GM18861 (cell line): Measurements from ENCODE around the gene AK3.
A peak's percentile ranks its signal among the peaks of the same experiment; 100 is the strongest.

Source experiments
- ATAC-seq: cut with Tn5 transposase; IDR thresholded peaks from one replicate; pipeline ENCODE4 v1.9.1; 2021; ENCODE audit not compliant: unreplicated experiment

Gene AK3

GRCh38 chr9:4709380-4709779 is 31.6 kb downstream of the AK3 start:
- no peak for ATAC-seq

DNA sequence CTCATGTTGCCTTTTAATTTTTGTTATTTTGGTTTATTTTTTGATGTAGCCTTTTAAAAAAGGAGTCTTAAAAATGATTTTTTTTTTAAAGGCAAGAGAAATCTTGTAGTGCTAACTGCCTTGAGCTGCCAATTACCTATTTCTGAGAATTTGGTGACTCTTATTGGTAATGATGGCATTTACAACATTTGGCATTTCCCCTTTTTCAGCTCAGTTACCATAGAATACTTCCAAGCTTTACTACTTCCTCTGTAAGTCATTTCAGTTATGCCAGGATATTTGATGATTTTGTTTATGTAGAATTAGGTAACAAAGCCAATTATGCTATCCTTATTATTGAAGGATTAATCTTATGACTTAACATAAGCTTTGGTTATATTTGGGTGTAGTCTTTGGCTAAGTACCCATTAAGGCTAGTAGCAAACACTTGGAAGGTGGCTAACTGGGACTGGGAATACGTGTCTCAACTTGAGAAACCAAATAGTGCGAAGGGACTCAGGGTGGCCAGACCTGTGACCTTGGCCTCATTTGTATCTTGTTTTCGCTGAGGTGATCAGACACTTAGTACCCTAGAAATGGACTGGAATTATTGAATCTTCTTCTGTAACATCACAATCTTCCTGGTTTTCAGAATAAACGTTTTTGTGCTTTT is 33.9 kb downstream of the AK3 start:
- ATAC-seq: no peak

GRCh38 chr9:4706021-4706420 is 35.0 kb downstream of the AK3 start:
- ATAC-seq: no peak

GRCh38 chr9:4704129-4704528 is 36.9 kb downstream of the AK3 start:
- no peak for ATAC-seq

- ATAC-seq: no peak
Observed at GRCh38 chr9:4701526-4701925, 39.5 kb downstream of the AK3 start.

GRCh38 chr9:4700932-4701331 is 40.1 kb downstream of the AK3 start:
- no peak for ATAC-seq

DNA sequence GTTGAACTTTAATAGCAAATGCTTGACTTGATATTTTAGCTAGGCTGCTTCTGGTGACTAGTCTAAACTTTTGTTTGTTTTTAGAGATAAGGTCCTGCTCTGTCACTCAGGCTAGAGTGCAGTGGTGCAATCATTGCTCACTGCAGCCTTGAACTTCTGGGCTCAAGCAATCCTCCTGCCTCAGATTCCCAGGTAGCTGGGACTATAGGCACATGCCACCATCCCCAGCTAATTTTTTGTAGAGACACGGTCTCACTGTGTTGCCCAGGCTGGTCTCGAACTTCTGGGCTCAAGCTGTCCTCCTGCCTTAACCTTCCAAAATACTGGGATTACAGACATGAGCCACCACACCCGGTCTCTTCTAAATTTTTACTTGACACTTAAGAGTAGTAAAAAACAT is 40.9 kb downstream of the AK3 start:
- no peak for ATAC-seq

GRCh38 chr9:4691795-4692194 is 49.2 kb downstream of the AK3 start:
- ATAC-seq: no peak

DNA sequence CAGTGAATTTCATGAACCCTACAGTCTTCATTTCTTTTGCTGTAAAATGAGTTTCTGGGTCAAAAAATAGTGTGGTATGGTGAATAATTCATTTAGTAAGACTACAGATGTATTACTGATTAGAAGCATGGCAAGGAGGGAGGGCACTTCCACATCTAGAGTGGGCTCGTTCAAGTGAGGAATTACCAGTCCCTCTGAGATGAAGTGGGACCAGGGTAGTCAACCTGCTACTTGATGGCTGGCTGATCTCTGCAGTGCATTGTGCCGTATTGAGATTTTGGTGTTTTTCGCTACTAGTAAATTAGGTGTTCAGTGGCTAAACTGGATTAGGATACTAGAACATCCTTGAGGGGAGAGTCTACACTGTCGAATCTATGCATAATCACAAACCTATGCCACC is 50.9 kb downstream of the AK3 start:
- ATAC-seq: no peak

GRCh38 chr9:4689687-4690104 is 51.3 kb downstream of the AK3 start:
- ATAC-seq: no peak

- ATAC-seq: no peak
Observed at GRCh38 chr9:4689021-4689420, 52.0 kb downstream of the AK3 start.

- ATAC-seq: no peak
Observed at GRCh38 chr9:4686584-4686983, 54.4 kb downstream of the AK3 start.

GRCh38 chr9:4686112-4686511 is 54.9 kb downstream of the AK3 start:
- ATAC-seq: no peak

- ATAC-seq: no peak
Observed at GRCh38 chr9:4684820-4685219, 56.2 kb downstream of the AK3 start.

GRCh38 chr9:4680750-4681149 is 60.3 kb downstream of the AK3 start:
- ATAC-seq: no peak

- ATAC-seq: no peak
Observed at GRCh38 chr9:4680173-4680525, 60.9 kb downstream of the AK3 start.

DNA sequence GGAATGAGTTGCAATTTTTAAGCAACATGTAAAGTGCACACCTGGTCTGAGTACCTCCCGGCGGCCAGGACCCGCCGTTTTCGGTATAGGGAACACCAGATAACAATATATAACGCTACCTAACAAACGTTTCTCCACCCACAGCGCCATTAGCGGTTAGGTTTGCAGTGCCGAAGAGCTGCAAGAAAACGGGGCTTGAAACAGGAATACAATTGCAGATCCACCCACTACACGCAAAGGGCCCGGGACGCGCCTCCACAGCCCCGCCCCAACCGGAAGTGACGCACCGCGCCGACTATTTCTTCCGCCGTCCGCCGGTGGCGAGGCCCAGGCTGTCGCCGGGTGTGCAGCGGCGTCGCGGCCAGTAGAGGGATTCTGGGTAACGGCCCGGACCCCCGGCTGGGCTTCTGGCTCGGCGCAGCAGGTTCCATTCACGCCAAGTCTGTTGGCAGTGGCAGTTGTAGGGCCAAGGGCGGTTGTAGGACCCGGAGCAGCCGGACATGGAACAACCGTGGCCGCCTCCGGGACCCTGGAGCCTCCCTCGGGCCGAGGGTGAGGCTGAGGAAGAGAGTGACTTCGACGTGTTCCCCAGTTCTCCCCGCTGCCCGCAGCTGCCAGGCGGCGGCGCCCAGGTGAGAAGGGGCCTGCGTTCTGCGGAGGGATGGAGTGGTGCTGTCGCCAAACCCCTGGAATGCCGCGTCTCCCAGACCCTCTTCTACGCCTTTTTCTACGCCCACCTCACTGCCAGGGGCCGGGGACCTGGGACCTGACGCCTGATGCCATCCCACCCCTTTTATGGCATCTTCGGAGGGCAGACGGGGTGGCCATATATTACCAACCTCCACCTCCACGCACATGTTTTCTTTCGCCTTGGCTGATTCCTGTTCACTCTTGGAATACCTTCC is 61.5 kb downstream of the AK3 start, which contains the start of gene CDC37L1:
TSS of gene CDC37L1 (plus strand) at position 302 of the 905 bp plus-strand sequence. CDS start at position 501, 199 bp downstream.
- peak; percentile 90 for ATAC-seq

- ATAC-seq: peak; percentile 8
Observed at GRCh38 chr9:4678679-4679267, 62.2 kb downstream of the AK3 start.

- no peak for ATAC-seq
Observed at GRCh38 chr9:4677392-4677791, 63.6 kb downstream of the AK3 start.

GRCh38 chr9:4674783-4675182 is 66.2 kb downstream of the AK3 start:
- ATAC-seq: no peak

DNA sequence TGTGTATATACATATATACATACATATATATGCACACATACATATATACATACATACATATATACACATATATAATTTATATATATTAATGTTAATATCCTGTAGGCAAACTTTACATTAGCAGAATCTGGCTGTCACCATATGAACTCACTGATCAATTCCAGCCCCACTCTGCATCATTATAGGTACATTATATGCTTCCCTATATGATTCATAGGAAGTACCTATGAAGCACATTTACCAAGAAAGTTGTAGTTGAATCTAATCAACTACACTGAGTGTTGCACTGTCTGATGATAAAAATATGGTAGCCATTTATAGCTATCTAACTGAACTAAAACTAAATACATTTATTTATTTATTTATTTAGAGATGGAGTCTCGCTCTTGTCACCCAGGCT is 69.3 kb downstream of the AK3 start:
- ATAC-seq: no peak

- ATAC-seq: no peak
Observed at GRCh38 chr9:4670591-4670990, 70.4 kb downstream of the AK3 start.
